GM18909 (cell line): ENCODE data around the gene RGSL1.
"Not testable (repeated sequence)": the region's sequence is repeated elsewhere in the genome, so short reads cannot be mapped to it uniquely, and the experiment has no call there.

Experiments used
- ATAC-seq: cut with Tn5 transposase; IDR thresholded peaks from one replicate; pipeline ENCODE4 v1.9.1; 2021; ENCODE audit warnings: mild to moderate bottlenecking; ENCODE audit not compliant: unreplicated experiment, poor library complexity

Gene RGSL1

GRCh38 chr1:182444497-182444896 lies 5.4 kb upstream of the RGSL1 start:
- no peak for ATAC-seq

- ATAC-seq, result peak; percentile 62
Measured at GRCh38 chr1:182446033-182446669, 3.8 kb upstream of the RGSL1 start.

GRCh38 chr1:182447124-182447523 lies 2.8 kb upstream of the RGSL1 start:
- not testable (repeated sequence) for ATAC-seq

- ATAC-seq, result no peak
Measured at GRCh38 chr1:182447660-182448059, 2.3 kb upstream of the RGSL1 start.

GRCh38 chr1:182453631-182454030 lies 3.7 kb downstream of the RGSL1 start:
- ATAC-seq, result no peak

GRCh38 chr1:182457844-182458243 lies 7.9 kb downstream of the RGSL1 start:
- no peak for ATAC-seq

- ATAC-seq, result no peak
Measured at GRCh38 chr1:182459949-182460348, 10.0 kb downstream of the RGSL1 start.

- no peak for ATAC-seq
Measured at GRCh38 chr1:182460550-182460951, 10.6 kb downstream of the RGSL1 start.

- no peak for ATAC-seq
Measured at GRCh38 chr1:182473556-182473955, 23.6 kb downstream of the RGSL1 start.

GRCh38 chr1:182476625-182477024 lies 26.7 kb downstream of the RGSL1 start:
- no peak for ATAC-seq

GRCh38 chr1:182478238-182478637 lies 28.3 kb downstream of the RGSL1 start:
- no peak for ATAC-seq

- ATAC-seq, result no peak
Measured at GRCh38 chr1:182484067-182484466, 34.1 kb downstream of the RGSL1 start.

GRCh38 chr1:182484531-182485257 lies 34.7 kb downstream of the RGSL1 start:
- peak; percentile 99 for ATAC-seq

- ATAC-seq, result no peak
Measured at GRCh38 chr1:182485861-182486260, 35.9 kb downstream of the RGSL1 start.

- no peak for ATAC-seq
Measured at GRCh38 chr1:182488803-182489202, 38.9 kb downstream of the RGSL1 start.

GRCh38 chr1:182493063-182493462 lies 43.1 kb downstream of the RGSL1 start:
- no peak for ATAC-seq

GRCh38 chr1:182495002-182495401 lies 45.1 kb downstream of the RGSL1 start:
- no peak for ATAC-seq

GRCh38 chr1:182495693-182496092 lies 45.7 kb downstream of the RGSL1 start:
- no peak for ATAC-seq

- no peak for ATAC-seq
Measured at GRCh38 chr1:182507685-182508084, 57.7 kb downstream of the RGSL1 start.

- ATAC-seq, result no peak
Measured at GRCh38 chr1:182515556-182515955, 65.6 kb downstream of the RGSL1 start.

- no peak for ATAC-seq
Measured at GRCh38 chr1:182520736-182521135, 70.8 kb downstream of the RGSL1 start.

- no peak for ATAC-seq
Measured at GRCh38 chr1:182525342-182525741, 75.4 kb downstream of the RGSL1 start.
